ENCODE measurements around the gene GDPD5.

Gene GDPD5, protein sequence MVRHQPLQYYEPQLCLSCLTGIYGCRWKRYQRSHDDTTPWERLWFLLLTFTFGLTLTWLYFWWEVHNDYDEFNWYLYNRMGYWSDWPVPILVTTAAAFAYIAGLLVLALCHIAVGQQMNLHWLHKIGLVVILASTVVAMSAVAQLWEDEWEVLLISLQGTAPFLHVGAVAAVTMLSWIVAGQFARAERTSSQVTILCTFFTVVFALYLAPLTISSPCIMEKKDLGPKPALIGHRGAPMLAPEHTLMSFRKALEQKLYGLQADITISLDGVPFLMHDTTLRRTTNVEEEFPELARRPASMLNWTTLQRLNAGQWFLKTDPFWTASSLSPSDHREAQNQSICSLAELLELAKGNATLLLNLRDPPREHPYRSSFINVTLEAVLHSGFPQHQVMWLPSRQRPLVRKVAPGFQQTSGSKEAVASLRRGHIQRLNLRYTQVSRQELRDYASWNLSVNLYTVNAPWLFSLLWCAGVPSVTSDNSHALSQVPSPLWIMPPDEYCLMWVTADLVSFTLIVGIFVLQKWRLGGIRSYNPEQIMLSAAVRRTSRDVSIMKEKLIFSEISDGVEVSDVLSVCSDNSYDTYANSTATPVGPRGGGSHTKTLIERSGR

DNA sequence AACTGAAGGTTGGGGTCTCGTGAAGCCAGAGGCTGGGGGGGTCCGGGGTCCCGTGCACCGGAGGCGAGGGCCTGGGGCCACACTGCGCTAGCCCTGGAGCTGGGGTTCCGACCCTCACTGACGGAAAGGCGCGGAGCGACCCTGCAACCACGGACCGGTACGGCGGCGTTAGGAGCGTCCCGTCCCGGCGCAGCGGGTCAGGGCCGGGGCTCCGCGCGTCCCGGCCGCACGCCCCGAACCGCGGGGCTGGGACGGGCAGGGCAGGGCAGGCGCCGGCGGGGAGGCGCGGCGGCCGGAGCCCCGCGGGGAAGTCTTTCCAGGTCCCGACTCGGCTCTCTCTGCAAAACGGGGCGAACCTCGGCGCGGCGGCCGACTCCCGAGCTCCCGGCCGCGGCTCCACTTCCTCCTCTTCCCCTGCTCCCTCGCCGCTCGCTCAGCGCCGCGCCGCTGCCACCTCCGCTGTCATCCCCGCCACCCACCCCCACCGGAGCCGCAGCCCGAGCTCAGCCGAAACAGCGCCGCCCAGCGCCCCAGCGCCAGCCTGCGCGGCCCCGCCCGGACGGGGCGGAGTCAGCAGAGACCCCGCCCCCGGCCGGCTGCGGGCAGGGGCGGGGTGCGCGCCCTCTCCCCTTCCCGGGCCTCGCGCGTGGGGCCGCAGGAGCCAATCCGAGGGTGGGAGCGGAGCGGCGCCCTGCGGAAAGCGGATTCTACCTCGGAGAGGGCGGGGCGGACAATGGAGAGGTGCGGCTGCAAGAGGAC is at the start of gene GDPD5:
TSS of gene GDPD5 (minus strand) at position 509 of the 759 bp plus-strand sequence. CDS start 48,206 bp downstream, outside the sequence.
- FAIRE-seq: no peak

DNA sequence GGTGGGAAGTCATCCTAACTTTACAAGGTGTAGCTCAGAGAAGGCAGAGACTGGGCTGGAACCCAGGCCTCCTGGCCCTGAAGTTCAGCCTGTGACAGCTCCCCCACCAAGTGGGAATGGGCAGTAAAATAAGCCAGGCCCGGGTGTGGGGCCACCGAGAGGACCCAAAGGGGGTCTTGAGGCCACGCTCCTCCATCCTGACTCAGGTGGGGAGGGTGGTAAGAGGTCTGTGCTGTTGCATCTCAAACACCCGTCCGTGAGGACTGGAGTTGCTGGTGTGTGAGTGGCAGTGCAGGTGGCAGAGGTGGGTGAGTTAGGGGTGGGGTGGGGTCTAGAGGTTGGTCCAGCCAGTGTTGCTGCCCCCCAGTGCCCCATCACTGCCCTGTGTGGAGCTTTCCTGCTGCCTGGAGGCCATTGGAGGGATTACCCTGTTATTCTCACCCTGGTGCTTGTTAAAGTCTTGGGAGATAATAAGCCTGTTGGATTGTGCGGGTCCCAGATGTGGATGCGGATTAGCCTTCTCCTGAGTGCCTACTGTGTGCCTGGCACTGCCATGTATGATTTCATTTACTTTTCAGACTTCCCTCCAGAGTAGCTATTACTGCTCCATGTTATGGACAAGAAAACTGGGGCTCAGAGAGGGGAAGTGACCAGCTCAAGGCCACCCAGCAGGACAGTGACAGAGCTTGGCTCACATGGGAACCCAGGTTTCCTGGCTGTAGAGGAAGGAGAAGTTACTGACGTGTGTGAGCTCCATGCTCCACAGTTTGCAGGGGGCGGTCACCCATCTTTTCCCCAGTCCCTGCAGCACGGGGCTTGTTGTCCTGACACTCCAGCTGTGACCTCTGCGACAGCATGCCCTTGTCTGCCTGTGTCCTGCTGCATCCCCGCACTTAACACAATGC is 49.2 kb upstream of the GDPD5 start:
- FAIRE-seq: no peak

DNA sequence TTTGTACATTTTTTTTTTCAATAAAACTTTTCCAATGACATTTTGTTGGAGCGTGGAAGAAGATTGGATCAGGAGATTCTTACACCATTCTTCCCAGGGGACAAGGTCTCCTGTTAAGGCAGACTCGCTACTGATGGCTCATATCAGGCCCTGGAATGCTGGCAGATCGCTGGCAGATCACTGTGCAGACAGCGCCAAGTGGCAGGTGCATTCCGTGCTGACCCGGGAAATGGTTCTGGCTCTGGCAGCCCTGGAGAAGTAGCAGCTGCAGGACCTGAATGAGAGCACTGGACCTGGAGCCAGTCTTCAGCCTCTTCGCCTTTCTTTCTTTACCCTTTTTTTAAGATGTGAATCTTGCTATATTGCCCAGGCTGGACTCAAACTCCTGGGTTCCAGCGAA is 47.0 kb upstream of the GDPD5 start:
- no peak for FAIRE-seq

DNA sequence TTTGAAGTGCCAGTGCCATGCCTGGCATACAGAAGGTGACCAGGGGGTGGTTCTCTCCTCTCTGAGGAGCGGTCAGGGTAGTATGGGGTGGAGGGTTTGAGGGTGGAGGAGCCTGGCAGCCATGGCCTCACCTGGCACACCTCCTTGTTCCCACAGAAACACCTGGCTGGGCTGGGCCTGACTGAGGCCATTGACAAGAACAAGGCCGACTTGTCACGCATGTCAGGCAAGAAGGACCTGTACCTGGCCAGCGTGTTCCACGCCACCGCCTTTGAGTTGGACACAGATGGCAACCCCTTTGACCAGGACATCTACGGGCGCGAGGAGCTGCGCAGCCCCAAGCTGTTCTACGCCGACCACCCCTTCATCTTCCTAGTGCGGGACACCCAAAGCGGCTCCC is 45.9 kb upstream of the GDPD5 start:
- FAIRE-seq: no peak

DNA sequence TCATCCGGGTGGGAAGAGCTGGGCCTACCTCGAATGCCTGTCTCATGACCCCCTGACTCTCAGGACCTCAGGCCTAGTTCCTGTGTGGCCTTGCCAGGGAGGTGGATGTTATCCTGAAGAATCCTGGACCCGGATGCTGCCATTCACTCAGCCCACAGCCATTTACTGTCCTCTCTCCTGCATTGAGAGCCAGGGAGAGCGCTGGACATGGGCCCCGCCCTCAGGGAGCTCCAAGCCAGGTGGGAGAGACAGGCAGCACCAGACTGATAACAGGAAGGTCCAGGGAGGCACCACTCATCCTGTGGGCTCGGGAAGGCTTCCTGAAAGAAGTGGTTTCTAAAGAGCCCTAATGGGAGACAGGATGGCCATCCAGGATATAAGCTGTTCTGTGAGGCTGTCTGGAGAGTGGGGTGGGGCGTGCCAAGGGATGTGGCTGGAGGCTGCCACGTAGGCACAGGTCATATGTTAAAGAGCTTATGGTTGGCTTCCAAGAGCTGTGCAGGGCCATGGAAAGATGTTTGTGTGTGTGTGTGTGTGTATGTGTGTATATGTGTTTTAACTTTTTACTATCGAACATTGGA is 44.9 kb upstream of the GDPD5 start:
- no peak for FAIRE-seq

DNA sequence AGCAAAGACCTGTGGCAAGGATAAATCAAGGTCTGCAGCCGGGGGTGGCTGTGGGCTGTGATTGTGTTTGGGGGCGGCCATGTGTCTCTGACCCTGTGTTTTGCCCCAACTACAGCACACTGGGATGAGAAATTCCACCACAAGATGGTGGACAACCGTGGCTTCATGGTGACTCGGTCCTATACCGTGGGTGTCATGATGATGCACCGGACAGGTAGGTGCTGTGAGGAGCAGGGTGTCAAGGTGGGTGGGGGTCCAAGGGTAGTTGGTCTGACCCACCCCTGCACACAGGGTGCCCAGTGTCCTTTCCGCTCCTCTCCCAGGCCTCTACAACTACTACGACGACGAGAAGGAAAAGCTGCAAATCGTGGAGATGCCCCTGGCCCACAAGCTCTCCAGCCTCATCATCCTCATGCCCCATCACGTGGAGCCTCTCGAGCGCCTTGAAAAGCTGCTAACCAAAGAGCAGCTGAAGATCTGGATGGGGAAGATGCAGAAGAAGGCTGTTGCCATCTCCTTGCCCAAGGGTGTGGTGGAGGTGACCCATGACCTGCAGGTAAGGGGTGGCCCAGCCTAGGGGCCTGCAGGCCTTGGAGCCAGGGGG is 43.0 kb upstream of the GDPD5 start:
- FAIRE-seq: no peak

DNA sequence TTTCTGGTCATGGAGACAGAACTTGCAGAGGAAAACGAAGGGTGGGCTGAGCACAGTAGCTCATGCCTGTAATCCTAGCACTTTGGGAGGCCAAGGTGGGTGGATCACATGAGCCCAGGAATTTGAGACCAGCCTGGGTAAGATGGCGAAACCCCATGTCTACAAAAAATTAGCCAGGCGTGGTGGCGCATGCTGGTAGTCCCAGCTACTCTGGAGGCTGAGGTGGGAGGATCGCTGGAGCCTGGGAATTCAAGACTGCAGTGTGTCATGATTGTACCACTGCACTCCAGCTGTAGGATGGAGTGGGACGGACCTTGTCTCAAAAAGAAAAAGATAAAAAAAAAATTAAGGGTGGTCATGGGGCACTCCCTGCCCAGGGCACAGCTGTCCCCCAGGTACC is 42.2 kb upstream of the GDPD5 start:
- FAIRE-seq: no peak

DNA sequence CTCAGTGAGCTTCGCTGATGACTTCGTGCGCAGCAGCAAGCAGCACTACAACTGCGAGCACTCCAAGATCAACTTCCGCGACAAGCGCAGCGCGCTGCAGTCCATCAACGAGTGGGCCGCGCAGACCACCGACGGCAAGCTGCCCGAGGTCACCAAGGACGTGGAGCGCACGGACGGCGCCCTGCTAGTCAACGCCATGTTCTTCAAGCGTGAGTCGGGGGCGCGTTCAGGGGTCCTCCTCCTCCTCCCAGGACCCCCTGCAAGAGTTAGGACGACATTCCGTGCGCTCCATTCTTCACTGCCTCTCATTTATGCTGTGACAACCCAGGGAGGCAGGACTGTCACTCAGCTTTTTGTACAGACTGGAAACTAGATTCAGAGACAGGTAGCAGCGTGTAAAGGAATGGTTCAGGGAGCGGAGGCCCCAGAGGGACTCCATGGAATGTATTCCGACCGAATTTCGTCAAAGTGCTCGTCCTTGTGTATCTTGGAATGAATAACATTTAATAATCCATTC is 41.1 kb upstream of the GDPD5 start:
- FAIRE-seq: no peak

DNA sequence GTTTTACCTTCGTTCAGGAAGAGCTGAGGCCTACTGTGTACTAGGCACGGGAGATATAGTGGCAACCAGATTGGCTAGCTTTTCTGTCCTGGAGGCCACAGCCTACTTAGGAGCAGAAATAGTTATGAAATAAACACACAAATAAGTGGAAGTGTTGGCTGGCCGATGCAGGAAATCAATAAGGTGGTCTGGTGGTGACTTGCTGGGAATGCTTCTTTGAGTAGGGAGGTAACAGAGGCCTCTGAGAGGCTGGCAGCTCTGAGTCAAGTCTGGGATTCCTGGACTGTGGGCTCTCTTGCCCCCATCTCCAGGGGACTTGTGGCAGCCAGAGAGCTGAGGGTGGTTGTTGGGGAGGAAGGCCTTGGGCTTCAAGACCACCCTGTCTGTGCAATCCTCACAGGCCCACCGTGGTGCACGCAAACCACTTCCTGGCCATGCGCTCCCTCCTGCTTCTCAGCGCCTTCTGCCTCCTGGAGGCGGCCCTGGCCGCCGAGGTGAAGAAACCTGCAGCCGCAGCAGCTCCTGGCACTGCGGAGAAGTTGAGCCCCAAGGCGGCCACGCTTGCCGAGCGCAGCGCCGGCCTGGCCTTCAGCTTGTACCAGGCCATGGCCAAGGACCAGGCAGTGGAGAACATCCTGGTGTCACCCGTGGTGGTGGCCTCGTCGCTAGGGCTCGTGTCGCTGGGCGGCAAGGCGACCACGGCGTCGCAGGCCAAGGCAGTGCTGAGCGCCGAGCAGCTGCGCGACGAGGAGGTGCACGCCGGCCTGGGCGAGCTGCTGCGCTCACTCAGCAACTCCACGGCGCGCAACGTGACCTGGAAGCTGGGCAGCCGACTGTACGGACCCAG is 40.4 kb upstream of the GDPD5 start:
- FAIRE-seq: no peak

DNA sequence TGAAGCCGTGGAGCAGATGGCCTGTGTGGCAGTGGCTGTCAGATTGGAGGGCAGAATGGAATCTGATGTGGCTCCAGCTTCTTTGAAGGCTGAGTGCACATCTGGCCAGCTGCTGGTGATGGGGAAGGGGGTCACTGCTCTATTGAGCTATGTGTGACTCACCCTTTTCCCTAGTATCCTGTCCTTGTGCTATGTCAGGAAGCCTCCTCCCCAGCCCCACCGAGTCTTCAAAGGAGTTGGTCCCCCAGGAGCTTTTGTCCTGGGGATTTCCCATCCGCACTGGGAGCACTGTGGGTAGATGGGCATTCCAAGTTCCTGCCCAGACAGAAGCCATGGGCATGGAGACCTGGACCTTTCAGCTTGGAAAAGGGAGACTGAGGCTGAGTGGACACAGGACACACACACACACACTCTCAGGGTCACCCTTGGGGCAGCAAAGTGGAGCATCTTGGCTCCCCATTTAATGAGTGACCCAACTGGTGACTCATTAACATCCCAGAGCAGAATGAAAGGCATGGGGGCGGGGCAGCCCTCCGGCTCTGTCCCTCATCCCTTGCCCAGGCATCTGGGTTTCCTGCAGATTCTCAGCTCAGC is 39.6 kb upstream of the GDPD5 start:
- FAIRE-seq: no peak

DNA sequence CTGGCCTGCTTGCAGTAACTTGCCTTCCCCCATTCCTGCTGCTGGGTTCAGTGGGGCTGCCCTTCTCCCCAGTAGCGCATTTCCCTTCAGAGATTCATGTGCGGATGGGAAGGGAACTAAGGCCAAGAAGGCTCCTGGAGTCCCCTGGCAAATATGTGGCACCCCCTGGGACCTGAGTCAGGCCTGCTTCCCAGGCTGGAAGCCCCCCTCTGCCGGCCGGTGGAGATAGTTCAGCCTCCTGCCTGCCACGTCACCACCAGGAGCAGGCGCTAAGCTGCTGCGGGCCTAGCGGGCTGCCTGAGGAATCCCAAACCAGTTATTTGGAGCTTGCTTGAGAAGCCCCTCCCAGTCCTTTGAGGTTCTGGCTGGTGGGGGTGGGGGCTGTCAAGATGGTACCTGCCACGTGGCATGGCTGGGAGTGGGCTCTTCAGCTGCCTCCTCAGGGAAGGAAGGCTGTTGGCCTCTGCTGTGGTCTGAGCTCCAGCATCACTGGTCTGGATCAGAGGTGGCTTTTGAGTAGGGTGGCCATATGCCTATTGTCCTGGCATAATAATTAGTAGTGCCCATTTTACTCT is 38.3 kb upstream of the GDPD5 start:
- FAIRE-seq: no peak

DNA sequence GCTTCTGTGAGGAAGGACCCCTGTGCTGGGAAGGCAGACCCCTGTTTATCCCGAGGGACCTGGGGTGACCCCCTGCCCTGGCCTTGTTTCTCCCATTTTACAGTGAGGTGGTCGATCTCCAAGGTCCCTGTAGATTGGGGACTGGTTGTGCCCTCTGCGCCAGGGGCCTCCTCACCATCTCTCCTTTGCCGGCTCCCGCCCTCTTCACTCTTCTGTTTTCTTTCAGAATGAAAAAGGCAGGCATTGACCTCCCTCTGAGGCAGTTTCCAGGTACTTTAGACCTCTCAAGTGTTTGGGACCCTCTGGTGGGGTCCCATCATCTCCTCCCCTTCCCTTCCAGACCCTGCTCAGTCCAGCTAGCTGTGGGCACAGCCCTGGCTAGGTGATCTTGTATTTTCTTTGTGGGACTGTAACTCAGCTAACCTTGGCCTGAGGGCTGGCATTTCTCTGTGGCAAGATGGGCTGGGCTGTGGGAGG is 37.8 kb upstream of the GDPD5 start:
- no peak for FAIRE-seq

DNA sequence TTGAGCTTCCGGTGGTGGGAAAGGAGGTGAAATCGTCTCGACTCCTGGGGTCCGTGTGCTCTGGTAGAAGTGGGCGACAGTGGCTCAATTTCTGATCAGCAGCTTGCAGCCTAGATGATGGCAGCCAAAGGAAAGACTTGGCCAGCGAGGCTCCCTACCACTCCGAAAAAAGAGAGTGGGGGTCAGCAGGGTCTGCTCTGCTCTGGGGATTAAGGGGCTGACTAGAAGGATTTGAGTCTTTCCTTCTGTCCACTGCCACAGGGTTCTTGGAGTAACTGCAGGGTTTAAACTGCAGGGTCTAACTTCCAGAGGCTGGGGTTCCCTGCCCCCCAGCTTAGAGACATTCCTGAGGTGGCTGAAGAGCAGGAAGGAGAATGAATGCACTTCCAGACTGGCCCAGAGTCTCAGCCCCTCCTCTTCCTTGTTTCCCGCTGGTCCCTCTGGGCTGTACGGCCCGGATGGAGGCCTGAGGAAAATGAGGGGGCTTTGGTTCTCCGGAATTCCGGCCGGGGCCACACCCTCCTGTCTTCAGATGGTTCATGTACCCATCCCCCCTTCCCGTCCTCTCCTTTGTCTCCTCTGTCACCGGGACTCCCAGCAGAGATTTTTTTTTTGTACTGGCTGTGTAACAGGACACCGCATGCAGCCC is 37.2 kb upstream of the GDPD5 start:
- FAIRE-seq: no peak

DNA sequence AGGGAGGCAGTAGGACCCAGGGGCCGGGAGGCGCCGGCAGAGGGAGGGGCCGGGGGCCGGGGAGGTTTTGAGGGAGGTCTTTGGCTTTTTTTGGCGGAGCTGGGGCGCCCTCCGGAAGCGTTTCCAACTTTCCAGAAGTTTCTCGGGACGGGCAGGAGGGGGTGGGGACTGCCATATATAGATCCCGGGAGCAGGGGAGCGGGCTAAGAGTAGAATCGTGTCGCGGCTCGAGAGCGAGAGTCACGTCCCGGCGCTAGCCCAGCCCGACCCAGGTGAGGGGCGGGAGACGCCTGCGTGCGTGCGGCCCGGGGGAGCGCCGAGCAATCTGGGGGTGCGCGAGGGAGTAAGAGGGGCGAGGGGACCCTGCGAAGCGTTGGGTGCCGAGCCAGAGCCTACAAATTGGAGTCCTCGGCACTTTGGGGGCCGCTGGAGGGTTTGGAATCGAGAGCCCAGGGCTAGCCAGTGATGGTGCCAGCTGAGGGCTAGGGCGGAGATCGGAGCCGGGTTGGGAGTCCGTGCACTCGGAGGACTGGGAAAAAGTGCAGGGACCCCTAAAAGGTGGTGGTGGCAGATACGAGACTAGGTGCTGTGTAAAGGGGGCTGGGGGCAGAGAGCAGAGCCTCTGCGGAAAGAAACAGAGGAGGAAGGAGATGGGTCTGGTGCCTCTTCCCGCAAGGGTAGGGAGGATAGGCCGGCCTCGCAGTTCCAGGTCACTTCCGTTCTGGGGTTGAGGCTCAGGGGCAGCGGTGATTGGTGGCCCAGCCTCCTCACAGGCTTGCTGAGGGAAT is 36.5 kb upstream of the GDPD5 start, which contains the start of gene SERPINH1:
TSS of gene SERPINH1 (plus strand) at position 206 of the 788 bp plus-strand sequence. CDS start 4,097 bp downstream, outside the sequence.
- no peak for FAIRE-seq

DNA sequence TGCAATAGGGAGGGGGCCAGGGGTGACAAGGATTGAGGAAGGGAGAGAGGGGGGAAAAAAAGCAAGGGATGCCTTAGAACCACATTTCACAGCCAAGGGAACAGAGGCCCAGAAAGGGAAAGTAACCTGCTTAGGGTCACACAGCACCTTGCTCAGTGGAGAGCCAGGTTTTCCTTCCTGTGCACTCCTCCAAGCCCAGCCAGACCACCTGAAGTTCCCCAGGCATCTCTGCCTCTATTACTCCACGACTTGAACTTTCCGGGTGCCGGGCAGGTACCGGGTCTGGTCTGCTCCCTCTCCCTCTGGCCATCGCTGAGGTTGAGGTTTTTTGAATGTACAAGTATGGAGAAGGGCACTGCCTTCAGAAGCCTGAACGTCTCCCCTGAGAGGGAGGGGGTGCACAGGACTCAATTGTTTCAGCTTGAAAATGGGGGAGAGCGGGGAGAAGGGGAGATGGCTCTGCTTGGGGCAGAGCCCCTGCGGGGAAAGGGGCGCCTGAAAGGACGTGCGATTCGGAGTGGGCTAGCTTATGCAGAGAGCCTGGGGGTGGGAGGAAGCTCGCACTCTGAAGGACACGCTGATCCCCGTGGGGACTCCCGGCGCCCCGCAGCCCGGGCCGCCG is 35.8 kb upstream of the GDPD5 start:
- FAIRE-seq: no peak

DNA sequence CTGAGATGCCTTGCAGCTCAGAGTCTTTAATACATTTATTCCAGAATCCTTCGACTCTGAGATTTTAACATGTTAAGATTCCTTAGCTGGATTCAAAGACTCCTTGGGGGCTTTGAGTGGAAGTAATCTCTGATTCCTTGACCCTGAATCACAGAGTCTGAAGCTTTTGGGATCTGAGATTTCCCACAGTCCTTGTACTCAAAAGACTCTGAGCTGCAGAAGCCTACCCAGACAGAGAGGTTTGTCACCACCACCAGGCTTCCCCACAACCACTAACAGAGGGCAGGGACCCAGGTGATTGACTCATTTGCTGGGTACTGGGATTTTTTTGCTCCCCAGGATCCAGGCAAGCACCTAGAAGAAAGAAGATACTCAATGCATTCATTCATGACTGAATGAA is 34.9 kb upstream of the GDPD5 start:
- no peak for FAIRE-seq

DNA sequence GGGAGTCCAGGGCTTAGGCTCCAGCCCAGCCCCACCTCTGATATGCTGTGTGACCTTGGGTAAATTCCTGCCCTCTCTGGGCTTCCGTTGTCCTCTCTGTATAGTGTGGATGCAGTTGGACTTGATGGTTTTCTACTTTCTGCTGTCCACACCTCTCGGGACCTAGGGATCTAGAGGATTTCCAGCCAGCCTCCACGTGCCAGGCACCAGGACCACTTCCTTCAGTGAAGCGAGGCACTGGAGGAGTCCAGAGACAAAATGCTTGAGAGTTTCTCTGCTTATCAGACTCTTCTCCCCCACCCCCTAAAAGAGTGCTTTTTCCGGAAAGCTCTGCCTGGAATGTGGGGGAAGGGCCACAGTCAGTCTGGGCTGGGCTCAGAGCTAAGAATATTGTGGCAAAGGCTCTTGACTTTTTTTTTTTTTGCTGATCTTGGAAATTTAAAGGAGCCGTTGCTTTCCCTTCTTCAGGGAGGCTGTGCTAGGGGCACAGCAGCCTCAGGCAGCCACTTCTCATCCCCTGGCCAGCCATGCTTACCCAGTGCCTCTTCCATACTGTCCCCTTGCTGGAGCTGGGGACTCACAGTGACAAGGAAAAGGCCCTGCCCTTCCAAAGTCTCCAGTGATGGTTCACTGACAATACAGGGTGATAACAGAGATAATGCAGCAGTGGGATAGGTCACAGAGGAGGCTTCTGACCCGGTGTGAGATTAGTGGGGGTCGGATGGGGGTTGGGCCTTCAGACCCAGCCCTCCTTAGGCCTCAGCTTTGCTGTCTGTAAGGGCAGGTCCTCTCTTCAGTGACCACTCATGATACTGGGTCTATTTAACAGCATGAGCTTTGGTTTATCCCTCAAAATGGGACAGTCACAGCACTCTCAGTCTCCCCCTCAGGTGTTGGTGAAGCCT is 33.5 kb upstream of the GDPD5 start:
- FAIRE-seq: no peak
